K562 (cell line): ENCODE results near the gene PDE11A. TPM values are rescaled to one million over a fixed set of nuclear protein-coding genes. Genes with fewer than 3 reads are reported as not detected.

ENCODE experiments used
- ARID4B ChIP-seq: sonication (generic); formaldehyde crosslinking; IDR thresholded peaks from 2 replicates; pipeline ENCODE4 v1.8.0; 2022; ENCODE audit warnings: mild to moderate bottlenecking, missing genetic modification reagents
- ATF7 ChIP-seq: fragments of 450-650 bp; IDR thresholded peaks from 2 replicates; pipeline ENCODE4 v1.7.1; 2014; ENCODE audit warnings: mild to moderate bottlenecking, moderate library complexity
- DEAF1 ChIP-seq: fragments of 450-650 bp; formaldehyde crosslinking; IDR thresholded peaks from 2 replicates; pipeline ENCODE4 v1.4.0; 2020; ENCODE audit warnings: mild to moderate bottlenecking, moderate library complexity
- E2F8 ChIP-seq: fragments of 450-650 bp; IDR thresholded peaks from 2 replicates; pipeline ENCODE4 v1.7.1; 2018; ENCODE audit warnings: mild to moderate bottlenecking, low read depth; ENCODE audit not compliant: partially characterized antibody
- HBP1 ChIP-seq: fragments of 450-650 bp; formaldehyde crosslinking; IDR thresholded peaks from 2 replicates; pipeline ENCODE4 v1.4.0; 2022; ENCODE audit warnings: missing genetic modification characterization
- HES1 ChIP-seq: fragments of 450-650 bp; IDR thresholded peaks from 2 replicates; pipeline ENCODE4 v1.6.1; 2016; ENCODE audit warnings: low read depth, mild to moderate bottlenecking, moderate library complexity
- HNRNPL ChIP-seq: fragments of 200-400 bp; formaldehyde crosslinking; IDR thresholded peaks from 2 replicates; pipeline ENCODE4 v1.6.1; 2017; ENCODE audit warnings: low read depth, mild to moderate bottlenecking, low read length
- MTA3 ChIP-seq: fragments of 450-650 bp; formaldehyde crosslinking; IDR thresholded peaks from 2 replicates; pipeline ENCODE4 v1.6.1; 2017; ENCODE audit warnings: mild to moderate bottlenecking, borderline replicate concordance
- NFE2 ChIP-seq: IDR thresholded peaks from 2 replicates; pipeline ENCODE4 v1.6.1; 2014; ENCODE audit warnings: antibody characterized with exemption, low read depth
- RBM22 ChIP-seq: fragments of 200-400 bp; formaldehyde crosslinking; IDR thresholded peaks from 2 replicates; pipeline ENCODE4 v1.6.1; 2018; ENCODE audit warnings: low read length, low read depth; ENCODE audit not compliant: poor library complexity, severe bottlenecking
- RFX1 ChIP-seq: fragments of 450-650 bp; IDR thresholded peaks from 2 replicates; pipeline ENCODE4 v1.6.1; 2016; ENCODE audit warnings: mild to moderate bottlenecking, moderate library complexity
- SOX6 ChIP-seq: fragments of 450-650 bp; IDR thresholded peaks from 2 replicates; pipeline ENCODE4 v1.6.1; 2014; ENCODE audit warnings: mild to moderate bottlenecking
- SRSF3 ChIP-seq: fragments of 200-400 bp; formaldehyde crosslinking; IDR thresholded peaks from 2 replicates; pipeline ENCODE4 v1.6.1; 2016; ENCODE audit warnings: mild to moderate bottlenecking, low read length, moderate library complexity; ENCODE audit not compliant: insufficient read depth
- TRIM28 ChIP-seq: fragments of 450-650 bp; IDR thresholded peaks from 2 replicates; pipeline ENCODE4 v1.6.1; 2017
- polyA plus RNA-seq, 8 experiments: library from polyadenylated mRNA; depleted of rRNA in 4 of 8; stranded (reverse) in 5 of 8; unstranded in 3 of 8; fragments of >200 nt; fragmentation: Nextera tagmentation in 2 of 8; fragmentation: Illumina TruSeq in 1 of 8; extraction: Ambion mirVana in 2 of 8; extraction: Trizol in 1 of 8; gene quantifications; 2 replicates each; pipeline versions ENCODE4 v1.2.1 to v1.2.3, GENCODE V29; 2011 to 2014; ENCODE audit warnings: inconsistent platforms in 1 of 8, missing spikeins in 1 of 8
- total RNA-seq, 7 experiments: library from RNA; depleted of rRNA in 6 of 7; stranded (reverse); fragments of >200 nt in 6 of 7; fragmentation: Illumina TruSeq in 2 of 7; extraction: Trizol in 2 of 7; gene quantifications; 2 replicates each; pipeline versions ENCODE4 v1.2.1 to v1.2.3, GENCODE V29; 2011 to 2021; ENCODE audit warnings: low replicate concordance in 1 of 7

Gene PDE11A
- total and polyA plus RNA-seq, 9 of the 15 experiments (the other 6 are each of a cell fraction or from before 2014, with no cell fraction given) = 3.2 to 22.1 (median 5.7) TPM

GRCh38 chr2:177689623-177690022 lies 383.0 kb downstream of the PDE11A start (continued):
- TF ChIP-seq DEAF1 (CRISPR knock-in tag) = no peak
- TF ChIP-seq HNRNPL = no peak
- no peak for TF ChIP-seq RBM22
- TF ChIP-seq SOX6 = peak; percentile 88
- no peak for TF ChIP-seq SRSF3
- no peak for TF ChIP-seq RFX1
- TF ChIP-seq NFE2 = peak; percentile 47; the same call in 1 of the 2 replicates
- no peak; the same call in 1 of the 2 replicates for TF ChIP-seq MTA3
- no peak for TF ChIP-seq HBP1 (CRISPR knock-in tag)
- TF ChIP-seq ARID4B = no peak
- no peak for TF ChIP-seq E2F8
- TF ChIP-seq HES1 = peak; percentile 66; the same call in 1 of the 2 replicates
- no peak for TF ChIP-seq TRIM28
- no peak for TF ChIP-seq ATF7
